Spleen (tissue), 11 donors: ENCODE measurements around the gene B3GNT5. TPM values are rescaled to one million over a fixed set of nuclear protein-coding genes. Genes with fewer than 3 reads are reported as not detected.

Experiments
- DNase-seq: peaks from one replicate; pipeline ENCODE4 v3.0.0-alpha.2; 2020
- H3K27ac ChIP-seq, 8 donors: fragments of 200-600 bp; sonication (generic) in 7 of 8; 1 replicate in 4 of 8; 2 replicates in 4 of 8; pipeline versions ENCODE4 v1.5.0 to v1.8.0; 2016 to 2021; ENCODE audit warnings: inconsistent platforms in 4 of 8, mild to moderate bottlenecking in 4 of 8, moderate library complexity in 1 of 8
- H3K27me3 ChIP-seq, 7 donors: fragments of 200-600 bp; sonication (generic) in 6 of 7; replicated peaks in 1 of 7; 1 replicate in 4 of 7; 2 replicates in 3 of 7; pipeline versions ENCODE4 v1.5.0 to v1.8.0; 2016 to 2021; ENCODE audit warnings: inconsistent platforms in 3 of 7, mild to moderate bottlenecking in 1 of 7
- H3K36me3 ChIP-seq, 6 donors: fragments of 200-600 bp; sonication (generic) in 5 of 6; 1 replicate in 4 of 6; 2 replicates in 2 of 6; pipeline versions ENCODE4 v1.5.0 to v1.8.0; 2016 to 2021; ENCODE audit warnings: inconsistent platforms in 2 of 6
- H3K4me1 ChIP-seq, 6 donors: fragments of 200-600 bp; sonication (generic) in 5 of 6; 1 replicate in 3 of 6; 2 replicates in 3 of 6; pipeline versions ENCODE4 v1.5.0 to v1.8.0; 2016 to 2021; ENCODE audit warnings: inconsistent platforms in 3 of 6
- H3K4me3 ChIP-seq, 8 donors: fragments of 200-600 bp; sonication (generic) in 7 of 8; 1 replicate in 4 of 8; 2 replicates in 4 of 8; pipeline versions ENCODE4 v1.5.0 to v1.8.0; 2016 to 2021; ENCODE audit warnings: inconsistent platforms in 4 of 8, mild to moderate bottlenecking in 4 of 8, moderate library complexity in 2 of 8
- H3K9me3 ChIP-seq, 8 donors: fragments of 200-600 bp; sonication (generic) in 7 of 8; 1 replicate in 4 of 8; 2 replicates in 4 of 8; pipeline versions ENCODE4 v1.5.0 to v1.8.0; 2016 to 2021; ENCODE audit warnings: inconsistent platforms in 4 of 8
- POLR2A ChIP-seq, 3 donors: fragments of 450-650 bp; IDR thresholded peaks; one replicate each; pipeline ENCODE4 v1.5.1; 2017; ENCODE audit warnings: antibody characterized with exemption in 3 of 3, mild to moderate bottlenecking in 1 of 3
- POLR2AphosphoS5 ChIP-seq, 3 donors: sonication (generic); formaldehyde crosslinking; IDR thresholded peaks; one replicate each; pipeline ENCODE4 v1.5.1; 2017; ENCODE audit warnings: antibody characterized with exemption in 3 of 3
- intact Hi-C: fragments of 100-400 bp; cut with DNase I; formaldehyde crosslinking; loops from one replicate; pipeline ENCODE4 v1.15.0; 2023; ENCODE audit warnings: low total_unique reads
- polyA plus RNA-seq, 3 donors: library from polyadenylated mRNA; stranded (reverse); fragments of 200-250 nt; gene quantifications; one replicate each; pipeline ENCODE4 v1.2.1, GENCODE V29; 2013
- small RNA-seq, 4 donors: library from RNA; depleted of rRNA; stranded (forward); fragments of <200 nt; gene quantifications; one replicate each; pipeline ENCODE3, GENCODE V24; 2016
- total RNA-seq, 7 donors: library from RNA; depleted of rRNA in 3 of 7; stranded (reverse); fragments of >200 nt in 3 of 7; fragmentation: NEBNext Ultra II Directional in 4 of 7; extraction: Animal tissue kit (Norgen Biotek cat#: 25700) in 4 of 7; gene quantifications; one replicate each; pipeline versions ENCODE4 v1.1.0 to v1.2.1, GENCODE V29; 2016 to 2021
- TF ChIP-seq, protein P1 (sequence below), 11 experiments: fragments of 200-600 bp in 7 of 11; fragments of 450-650 bp in 4 of 11; sonication (generic) in 4 of 11; IDR thresholded peaks in 8 of 11; conservative IDR thresholded peaks in 3 of 11; 1 replicate in 7 of 11; 2 replicates in 4 of 11; pipeline versions ENCODE4 v1.4.0 to v1.8.0; 2016 to 2021; ENCODE audit warnings: antibody characterized with exemption in 11 of 11, inconsistent platforms in 4 of 11, mild to moderate bottlenecking in 1 of 11
- donor health status: healthy with polysubstance abuse.
- donor health status: DM: no; HTN: no; CAD: no; lungs with moderate emphysema.
- donor health status: DM: no; HTN: no; CAD: no.
- donor health status: Bipolar disorder and iron deficiency.
- donor health status: healthy.
- donor health status: DM: no; HTN: no; CAD: no.
- donor health status: DM: yes; HTN: yes; CAD: no.

B3GNT5 gene
- total and polyA plus RNA-seq, 10 donors: 0.61 to 11.9 (median 3.7) TPM

DNA sequence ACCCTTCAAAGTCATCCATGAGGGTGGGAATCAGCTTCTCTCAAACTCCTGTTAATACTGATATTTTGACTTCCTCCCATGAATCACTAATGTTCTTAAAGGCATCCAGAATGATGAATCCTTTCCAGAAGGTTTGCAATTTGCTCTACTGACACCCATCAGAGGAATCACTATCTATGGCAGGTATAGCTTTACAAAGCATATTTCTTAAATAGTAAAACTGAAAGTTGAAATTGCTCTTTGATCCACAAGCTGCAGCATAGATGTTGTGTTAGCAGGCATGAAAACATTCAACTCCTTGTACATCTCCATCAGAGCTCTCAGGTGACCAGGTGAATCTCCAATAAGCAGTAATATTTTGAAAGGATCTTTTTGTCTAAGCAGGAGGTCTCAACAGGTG is 66.3 kb downstream of the B3GNT5 start:
- no peaks in the 10 kb centered on the region for H3K27me3 ChIP-seq
- H3K4me3 ChIP-seq: no peak overlapping the region
- peaks cover 0 to 27% (median 0%) of the 10 kb centered on the region in 6 donors for H3K36me3 ChIP-seq
- no peak overlapping the region for H3K27ac ChIP-seq
- H3K4me1 ChIP-seq: peaks cover 0 to 7% (median 0%) of the 10 kb centered on the region in 6 donors
- intact Hi-C loops: no loop called here
- no peak for TF ChIP-seq POLR2A (IDR thresholded peaks at IDR 0.05)
- TF ChIP-seq POLR2AphosphoS5 (IDR thresholded peaks at IDR 0.05): no peak
- TF ChIP-seq, protein P1, sequence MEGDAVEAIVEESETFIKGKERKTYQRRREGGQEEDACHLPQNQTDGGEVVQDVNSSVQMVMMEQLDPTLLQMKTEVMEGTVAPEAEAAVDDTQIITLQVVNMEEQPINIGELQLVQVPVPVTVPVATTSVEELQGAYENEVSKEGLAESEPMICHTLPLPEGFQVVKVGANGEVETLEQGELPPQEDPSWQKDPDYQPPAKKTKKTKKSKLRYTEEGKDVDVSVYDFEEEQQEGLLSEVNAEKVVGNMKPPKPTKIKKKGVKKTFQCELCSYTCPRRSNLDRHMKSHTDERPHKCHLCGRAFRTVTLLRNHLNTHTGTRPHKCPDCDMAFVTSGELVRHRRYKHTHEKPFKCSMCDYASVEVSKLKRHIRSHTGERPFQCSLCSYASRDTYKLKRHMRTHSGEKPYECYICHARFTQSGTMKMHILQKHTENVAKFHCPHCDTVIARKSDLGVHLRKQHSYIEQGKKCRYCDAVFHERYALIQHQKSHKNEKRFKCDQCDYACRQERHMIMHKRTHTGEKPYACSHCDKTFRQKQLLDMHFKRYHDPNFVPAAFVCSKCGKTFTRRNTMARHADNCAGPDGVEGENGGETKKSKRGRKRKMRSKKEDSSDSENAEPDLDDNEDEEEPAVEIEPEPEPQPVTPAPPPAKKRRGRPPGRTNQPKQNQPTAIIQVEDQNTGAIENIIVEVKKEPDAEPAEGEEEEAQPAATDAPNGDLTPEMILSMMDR (IDR thresholded peaks at IDR 0.05 in 8 of 11, conservative IDR thresholded peaks at IDR 0.05 in 3 of 11): no peak
- H3K9me3 ChIP-seq: no peaks in the 10 kb centered on the region
- DNase-seq: no peak

Small RNA genes lying within 50 kb of the gene (small RNA-seq; reads per million reads assigned to genes)
- 0 reads per million in 4 donors for gene RNA5SP151

Other genes starting within 250 kb of the B3GNT5 start
- 10 to 100 TPM; 18.6 to 96.1 (median 27.8) TPM for gene MCCC1, start 153.8 kb upstream of the B3GNT5 start, total RNA-seq
- 10 to 100 TPM; 26.9 to 46.7 (median 29.7) TPM for gene MCCC1, start 153.8 kb upstream of the B3GNT5 start, polyA plus RNA-seq
- gene LAMP3, start 90.5 kb upstream of the B3GNT5 start, total RNA-seq: 1 to 10 TPM in 6 of 7 donors, under 1 TPM in 1; 0.51 to 6.2 (median 1.5) TPM
- 10 to 100 TPM in 1 of 3 donors, 1 to 10 TPM in 1, under 1 TPM in 1; 0.83 to 11.1 (median 7.7) TPM for gene LAMP3, start 90.5 kb upstream of the B3GNT5 start, polyA plus RNA-seq
- gene MCF2L2, start 175.4 kb downstream of the B3GNT5 start, total RNA-seq: 10 to 100 TPM; 13.3 to 37.7 (median 20.8) TPM
- 1 to 10 TPM in 1 of 3 donors, under 1 TPM in 2; 0.46 to 1.8 (median 0.61) TPM for gene MCF2L2, start 175.4 kb downstream of the B3GNT5 start, polyA plus RNA-seq